ENCODE measurements around the gene WDR12.
"Not testable (repeated sequence)": the region's sequence is repeated elsewhere in the genome, so short reads cannot be mapped to it uniquely, and the experiment has no call there.

Gene WDR12

DNA sequence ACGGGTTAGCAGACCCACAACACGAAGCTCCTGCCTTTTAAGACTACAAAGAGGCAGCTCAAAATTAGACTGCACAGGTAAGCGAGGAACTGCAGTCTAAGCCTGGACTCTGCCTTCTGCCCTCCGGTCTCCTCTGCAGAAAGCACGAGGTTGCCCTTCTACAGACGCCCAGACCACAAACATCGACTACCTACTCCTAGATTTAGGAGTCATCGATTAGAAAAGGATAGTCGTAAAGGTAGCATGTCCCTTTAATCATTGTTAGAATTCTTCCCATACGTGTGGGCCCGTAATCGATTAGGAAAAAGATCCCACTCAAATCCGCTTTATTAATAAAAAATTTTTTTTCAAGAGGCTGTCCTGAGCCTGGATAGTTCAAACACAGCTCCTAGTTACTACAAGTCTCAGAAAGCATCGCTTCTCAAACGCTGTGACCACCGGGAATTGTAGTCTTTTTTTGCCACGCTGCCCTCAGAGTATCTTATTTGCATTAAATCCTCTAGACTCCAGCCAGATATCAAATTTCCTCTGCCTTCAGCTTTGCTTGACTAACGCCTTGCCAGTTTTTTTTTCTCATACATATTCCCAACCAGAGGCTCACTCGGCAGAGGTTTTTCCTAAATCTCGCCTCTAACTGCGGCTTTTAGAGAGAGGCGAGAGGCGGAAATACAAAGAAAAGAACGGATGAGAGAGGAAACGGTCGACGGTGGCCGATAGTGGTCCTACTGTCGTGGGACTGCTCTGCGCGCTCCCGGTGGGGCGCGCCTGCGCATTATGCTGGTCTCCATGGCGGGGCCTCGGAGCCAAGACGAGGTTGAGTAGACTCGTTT, at the start of gene WDR12, which contains the start of gene CARF:
Gene WDR12, minus strand, starts transcription at position 162 of the 830 bp plus-strand sequence. CDS start 197 bp downstream, outside the sequence.
Gene CARF, plus strand, starts transcription at position 764 of the 830 bp plus-strand sequence. CDS start 29,628 bp downstream, outside the sequence.
- peak within 1 kb of the TSS; percentile 99 for H3K4me3 ChIP-seq (ENCODE audit: low read length)
- DNase-seq (ENCODE audit: low read depth), result peak; percentile 94
- TF ChIP-seq, protein P1, sequence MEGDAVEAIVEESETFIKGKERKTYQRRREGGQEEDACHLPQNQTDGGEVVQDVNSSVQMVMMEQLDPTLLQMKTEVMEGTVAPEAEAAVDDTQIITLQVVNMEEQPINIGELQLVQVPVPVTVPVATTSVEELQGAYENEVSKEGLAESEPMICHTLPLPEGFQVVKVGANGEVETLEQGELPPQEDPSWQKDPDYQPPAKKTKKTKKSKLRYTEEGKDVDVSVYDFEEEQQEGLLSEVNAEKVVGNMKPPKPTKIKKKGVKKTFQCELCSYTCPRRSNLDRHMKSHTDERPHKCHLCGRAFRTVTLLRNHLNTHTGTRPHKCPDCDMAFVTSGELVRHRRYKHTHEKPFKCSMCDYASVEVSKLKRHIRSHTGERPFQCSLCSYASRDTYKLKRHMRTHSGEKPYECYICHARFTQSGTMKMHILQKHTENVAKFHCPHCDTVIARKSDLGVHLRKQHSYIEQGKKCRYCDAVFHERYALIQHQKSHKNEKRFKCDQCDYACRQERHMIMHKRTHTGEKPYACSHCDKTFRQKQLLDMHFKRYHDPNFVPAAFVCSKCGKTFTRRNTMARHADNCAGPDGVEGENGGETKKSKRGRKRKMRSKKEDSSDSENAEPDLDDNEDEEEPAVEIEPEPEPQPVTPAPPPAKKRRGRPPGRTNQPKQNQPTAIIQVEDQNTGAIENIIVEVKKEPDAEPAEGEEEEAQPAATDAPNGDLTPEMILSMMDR (IDR thresholded peaks at IDR 0.05; ENCODE audit: insufficient read depth, low read depth, low read length, missing control alignments), result no peak

DNA sequence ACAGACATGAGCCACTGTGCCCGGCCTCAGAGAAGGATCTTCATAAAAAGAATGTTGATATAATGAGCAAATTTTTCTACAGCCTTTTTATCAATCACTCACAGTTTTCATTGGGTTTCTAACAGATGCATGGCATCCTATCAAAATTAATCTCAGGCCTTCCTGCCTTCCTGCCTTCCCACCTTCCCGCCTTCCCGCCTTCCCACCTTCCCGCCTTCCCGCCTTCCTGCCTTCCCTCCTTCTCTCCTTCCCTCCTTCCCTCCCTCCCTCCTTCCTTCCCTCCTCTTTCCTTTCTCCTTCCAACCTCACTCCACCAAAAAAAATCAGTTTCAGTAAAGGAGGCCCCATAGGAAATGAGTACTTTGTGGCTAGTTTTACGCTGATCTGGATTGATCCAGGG, 49.1 kb upstream of the WDR12 start:
- no peak for DNase-seq (ENCODE audit: low read depth)
- no peak overlapping the region for H3K4me3 ChIP-seq (ENCODE audit: low read length)
- TF ChIP-seq, protein P1 (IDR thresholded peaks at IDR 0.05; ENCODE audit: insufficient read depth, low read depth, low read length, missing control alignments), result no peak

DNA sequence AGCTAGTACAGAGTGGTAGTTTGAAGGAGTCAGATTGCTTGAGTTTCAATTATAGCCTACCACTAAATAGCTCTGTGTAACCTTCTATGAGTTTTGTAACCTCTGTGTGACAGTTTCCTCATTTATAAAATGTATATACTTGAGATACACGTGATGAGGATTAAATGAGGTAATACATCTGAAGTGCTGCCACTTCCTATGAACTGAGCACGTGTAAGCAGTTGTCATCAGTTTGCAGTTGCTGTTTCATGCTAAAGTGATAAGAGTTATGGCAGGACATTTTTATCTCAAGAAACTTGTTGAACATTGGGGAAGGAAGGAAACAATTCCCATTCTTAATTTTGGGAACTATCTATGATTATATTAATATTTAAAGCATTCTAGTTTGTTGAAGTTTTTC, 39.1 kb upstream of the WDR12 start:
- no peak for DNase-seq (ENCODE audit: low read depth)
- TF ChIP-seq, protein P1 (IDR thresholded peaks at IDR 0.05; ENCODE audit: insufficient read depth, low read depth, low read length, missing control alignments), result no peak

DNA sequence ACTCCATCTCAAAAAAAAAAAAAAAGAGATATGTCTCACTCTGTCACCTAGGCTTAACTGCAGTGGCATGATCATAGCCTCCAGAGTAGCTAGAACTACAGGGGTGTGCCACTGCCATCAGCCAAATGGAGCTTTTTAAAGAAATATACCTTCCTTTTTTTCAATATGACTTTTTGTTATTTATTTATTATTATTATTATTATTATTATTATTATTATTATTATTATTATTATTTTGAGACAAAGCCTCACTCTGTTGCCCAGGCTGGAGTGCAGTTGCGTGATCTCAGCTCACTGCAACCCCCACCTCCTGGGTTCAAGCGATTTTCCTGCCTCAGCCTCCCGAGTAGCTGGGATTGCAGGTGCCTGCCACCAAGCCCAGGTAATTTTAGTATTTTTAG, 37.9 kb upstream of the WDR12 start:
- H3K4me3 ChIP-seq (ENCODE audit: low read length), result not testable (repeated sequence)

More for the DNA sequence above, 39.1 kb upstream of the WDR12 start:
- H3K4me3 ChIP-seq (ENCODE audit: low read length), result no peak overlapping the region

GRCh38 chr2:202945497-202945896, 34.0 kb upstream of the WDR12 start:
- no peak for DNase-seq (ENCODE audit: low read depth)
- TF ChIP-seq, protein P1 (IDR thresholded peaks at IDR 0.05; ENCODE audit: insufficient read depth, low read depth, low read length, missing control alignments), result no peak
- no peak overlapping the region for H3K4me3 ChIP-seq (ENCODE audit: low read length)

More for the DNA sequence above, 37.9 kb upstream of the WDR12 start:
- DNase-seq (ENCODE audit: low read depth), result not testable (repeated sequence)

DNA sequence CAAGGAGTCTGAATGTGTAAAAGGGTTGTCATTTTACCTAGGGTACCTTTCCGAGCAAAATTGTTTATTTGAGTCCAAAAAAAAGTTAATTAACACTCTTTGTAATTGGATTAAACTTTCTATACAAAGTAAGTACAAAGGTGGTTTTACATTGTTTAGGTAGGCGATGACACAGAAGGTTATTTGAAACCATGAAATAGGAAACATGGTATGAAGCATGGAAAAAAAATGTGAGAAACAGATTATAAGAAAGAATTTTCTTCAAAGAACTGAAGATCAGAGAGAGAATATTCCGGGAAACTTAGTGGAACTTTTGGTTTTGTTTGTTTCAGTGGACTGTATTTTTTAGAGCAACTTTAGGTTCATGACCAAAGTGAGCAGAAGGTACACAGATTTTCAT, 33.3 kb upstream of the WDR12 start:
- H3K4me3 ChIP-seq (ENCODE audit: low read length), result no peak overlapping the region
- TF ChIP-seq, protein P1 (IDR thresholded peaks at IDR 0.05; ENCODE audit: insufficient read depth, low read depth, low read length, missing control alignments), result no peak
- no peak for DNase-seq (ENCODE audit: low read depth)

GRCh38 chr2:202944408-202944807, 32.9 kb upstream of the WDR12 start:
- no peak overlapping the region for H3K4me3 ChIP-seq (ENCODE audit: low read length)
- TF ChIP-seq, protein P1 (IDR thresholded peaks at IDR 0.05; ENCODE audit: insufficient read depth, low read depth, low read length, missing control alignments), result no peak
- no peak for DNase-seq (ENCODE audit: low read depth)

Data from epithelial cell of esophagus (primary cell).